ENCODE data around the gene CTAG1B.
"Not testable (repeated sequence)": the region's sequence is repeated elsewhere in the genome, so short reads cannot be mapped to it uniquely, and the experiment has no call there.

The CTAG1B gene

DNA sequence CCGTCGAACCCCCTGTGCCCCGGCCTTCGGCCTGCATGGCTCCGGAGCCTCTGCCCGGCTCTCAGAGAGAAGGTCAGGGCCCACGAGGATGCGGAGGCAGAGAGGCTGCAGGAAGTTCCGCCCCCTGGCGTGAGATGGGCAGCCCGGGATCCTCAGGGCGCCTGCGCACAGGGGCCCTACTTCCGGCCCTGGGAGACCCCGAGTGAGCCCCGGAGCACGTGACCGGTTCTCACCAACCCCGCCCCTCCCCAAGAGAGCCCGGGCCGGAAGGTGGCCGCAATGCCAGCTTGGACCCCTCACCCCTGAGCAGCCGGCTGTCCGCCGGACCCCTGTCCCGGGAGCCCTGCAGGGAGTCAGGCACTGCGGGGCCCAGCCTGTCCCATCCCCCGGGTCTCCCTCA lies at the start of gene CTAG1B:
Gene CTAG1B, minus strand, starts transcription at position 101 of the 400 bp plus-strand sequence. Its CDS starts 64 bp downstream, at position 37.
- DNase-seq (ENCODE audit: extremely low read depth in 1 of 2, low read depth in 1 of 2), result not testable (repeated sequence)

GRCh38 chrX:154661899-154662298 lies 42.8 kb upstream of the CTAG1B start:
- DNase-seq (ENCODE audit: extremely low read depth in 1 of 2, low read depth in 1 of 2), result no peak

DNA sequence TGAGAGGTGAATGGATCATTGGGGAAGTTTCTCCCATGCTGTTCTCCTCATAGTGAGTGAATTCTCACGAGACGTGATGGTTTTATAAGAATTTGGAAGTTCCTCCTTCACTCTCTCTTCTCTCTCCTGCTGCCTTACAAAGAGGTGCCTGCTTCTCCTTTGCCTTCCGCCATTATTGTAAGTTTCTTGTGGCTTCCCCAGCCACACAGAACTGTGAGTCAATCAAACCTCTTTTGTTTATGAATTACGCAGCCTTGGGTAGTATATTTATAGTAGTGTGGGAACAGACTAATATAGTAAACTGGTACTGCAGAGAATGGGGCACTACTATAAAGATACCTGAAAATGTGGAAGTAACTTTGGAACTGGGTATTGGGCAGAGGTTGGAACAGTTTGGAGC lies 42.1 kb upstream of the CTAG1B start:
- no peak for DNase-seq (ENCODE audit: extremely low read depth in 1 of 2, low read depth in 1 of 2)

DNA sequence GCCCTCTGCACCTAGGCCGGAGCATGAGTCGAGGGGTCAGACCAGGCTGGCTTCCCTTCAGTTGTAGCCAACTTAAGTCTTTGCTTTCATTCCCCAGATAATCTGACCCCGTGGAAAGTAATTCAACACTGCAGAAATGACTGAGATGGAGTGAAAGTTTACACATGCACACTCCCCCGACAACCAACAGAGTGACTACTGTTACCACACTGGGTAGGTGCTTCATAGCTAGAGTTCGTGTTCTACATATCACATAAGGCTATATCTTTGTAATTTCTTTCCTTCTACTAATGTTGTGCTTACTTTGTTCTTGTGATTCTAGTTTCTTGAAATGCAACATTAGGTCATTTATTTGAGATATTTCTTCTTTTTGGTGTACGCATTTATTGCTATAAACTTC lies 41.5 kb upstream of the CTAG1B start:
- DNase-seq (ENCODE audit: extremely low read depth in 1 of 2, low read depth in 1 of 2), result no peak

- no peak for DNase-seq (ENCODE audit: extremely low read depth in 1 of 2, low read depth in 1 of 2)
Observed at GRCh38 chrX:154658957-154659356, 39.9 kb upstream of the CTAG1B start.

GRCh38 chrX:154658187-154658586 lies 39.1 kb upstream of the CTAG1B start:
- DNase-seq (ENCODE audit: extremely low read depth in 1 of 2, low read depth in 1 of 2), result no peak

GRCh38 chrX:154657226-154657805 lies 38.2 kb upstream of the CTAG1B start:
- DNase-seq (ENCODE audit: extremely low read depth in 1 of 2, low read depth in 1 of 2), result no peak

DNA sequence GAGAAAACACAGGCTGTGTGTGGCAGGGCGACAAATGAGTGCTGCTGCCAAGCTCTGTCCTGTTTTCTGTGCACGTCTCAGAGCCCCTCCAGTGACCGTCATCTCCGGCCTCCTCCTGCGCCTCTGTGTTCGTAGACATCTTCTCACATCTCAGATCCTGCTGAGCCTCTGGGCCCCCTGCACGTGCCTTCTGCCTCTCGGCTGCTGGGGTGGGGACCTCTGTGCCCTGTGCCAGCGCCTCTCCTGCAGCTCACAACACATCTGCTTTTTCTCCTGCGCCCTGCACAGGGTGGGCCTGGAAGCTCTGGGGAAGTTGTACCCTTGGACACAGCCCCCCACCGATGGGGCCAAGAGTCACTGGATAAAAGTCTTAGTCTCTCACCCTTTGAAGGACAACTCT lies 36.7 kb upstream of the CTAG1B start:
- DNase-seq (ENCODE audit: extremely low read depth in 1 of 2, low read depth in 1 of 2), result no peak

GRCh38 chrX:154655346-154655745 lies 36.3 kb upstream of the CTAG1B start:
- no peak for DNase-seq (ENCODE audit: extremely low read depth in 1 of 2, low read depth in 1 of 2)

GRCh38 chrX:154654925-154655324 lies 35.8 kb upstream of the CTAG1B start:
- DNase-seq (ENCODE audit: extremely low read depth in 1 of 2, low read depth in 1 of 2), result no peak

DNA sequence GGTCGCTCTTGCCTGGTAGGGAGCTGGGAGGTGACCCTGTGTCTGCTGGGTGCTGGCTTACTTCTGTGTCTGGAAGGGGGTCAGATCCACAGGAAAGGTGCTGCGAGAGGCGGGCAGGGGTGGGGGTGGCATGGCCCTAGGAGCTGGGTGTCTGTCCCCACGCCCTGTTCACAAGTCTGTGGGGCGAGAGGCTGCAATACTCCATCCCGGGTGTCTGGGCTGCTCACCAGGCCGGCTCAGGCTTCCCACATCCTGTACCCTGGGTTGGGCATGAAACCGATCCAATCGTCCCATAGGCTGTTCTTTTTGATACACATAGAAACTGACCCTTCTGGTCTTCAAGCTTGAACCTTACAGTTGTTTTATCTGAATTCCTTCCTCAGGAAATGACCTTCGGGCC lies 35.3 kb upstream of the CTAG1B start:
- DNase-seq (ENCODE audit: extremely low read depth in 1 of 2, low read depth in 1 of 2), result no peak

DNA sequence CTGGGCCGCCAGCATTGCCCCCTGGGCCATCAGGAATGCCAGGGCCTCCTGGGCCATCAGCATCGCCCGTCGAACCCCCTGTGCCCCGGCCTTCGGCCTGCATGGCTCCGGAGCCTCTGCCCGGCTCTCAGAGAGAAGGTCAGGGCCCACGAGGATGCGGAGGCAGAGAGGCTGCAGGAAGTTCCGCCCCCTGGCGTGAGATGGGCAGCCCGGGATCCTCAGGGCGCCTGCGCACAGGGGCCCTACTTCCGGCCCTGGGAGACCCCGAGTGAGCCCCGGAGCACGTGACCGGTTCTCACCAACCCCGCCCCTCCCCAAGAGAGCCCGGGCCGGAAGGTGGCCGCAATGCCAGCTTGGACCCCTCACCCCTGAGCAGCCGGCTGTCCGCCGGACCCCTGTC lies 34.3 kb upstream of the CTAG1B start, which contains the start of gene CTAG2:
Gene CTAG2, minus strand, starts transcription at position 167 of the 400 bp plus-strand sequence. Its CDS starts 64 bp downstream, at position 103.
- DNase-seq (ENCODE audit: extremely low read depth in 1 of 2, low read depth in 1 of 2), result not testable (repeated sequence)

GRCh38 chrX:154653048-154653401 lies 33.9 kb upstream of the CTAG1B start:
- no peak for DNase-seq (ENCODE audit: extremely low read depth in 1 of 2, low read depth in 1 of 2)

DNA sequence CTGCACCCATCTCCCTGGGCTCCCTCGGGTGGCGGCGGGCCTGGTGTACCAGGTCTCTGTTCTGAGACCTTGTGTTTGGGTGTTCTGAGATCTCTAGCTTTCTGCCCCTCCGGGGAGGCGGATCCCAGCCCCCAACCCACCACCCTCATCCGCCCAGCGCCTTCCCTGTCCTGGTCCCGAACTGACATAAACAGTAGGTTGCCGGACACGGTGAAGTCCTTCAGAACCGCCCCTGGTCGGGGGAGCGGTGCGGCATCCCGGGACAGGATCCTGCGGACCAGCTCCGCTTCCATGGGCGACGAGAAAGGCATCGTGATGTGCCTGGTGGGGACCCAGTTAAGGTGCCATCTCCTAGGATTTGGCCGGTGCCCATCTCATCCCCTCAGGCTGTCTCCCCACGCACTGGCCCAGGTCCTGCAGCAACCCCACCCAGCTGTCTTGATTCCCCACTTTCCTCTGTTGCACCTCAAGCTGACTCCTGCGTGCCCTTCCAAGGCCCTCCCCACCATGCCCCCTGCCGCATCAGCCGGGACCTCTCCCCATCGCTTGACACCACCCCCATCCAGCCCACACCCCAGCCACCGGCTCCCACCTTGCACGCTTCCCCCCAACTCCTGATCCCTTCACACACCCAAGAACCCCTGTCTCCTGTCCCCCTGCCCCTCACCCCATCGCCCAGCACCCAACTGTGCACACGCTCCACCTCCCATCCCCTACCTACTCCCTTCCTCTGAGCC lies 33.4 kb upstream of the CTAG1B start:
- DNase-seq (ENCODE audit: extremely low read depth in 1 of 2, low read depth in 1 of 2), result no peak

GRCh38 chrX:154650221-154650510 lies 31.1 kb upstream of the CTAG1B start:
- DNase-seq (ENCODE audit: extremely low read depth in 1 of 2, low read depth in 1 of 2), result no peak

DNA sequence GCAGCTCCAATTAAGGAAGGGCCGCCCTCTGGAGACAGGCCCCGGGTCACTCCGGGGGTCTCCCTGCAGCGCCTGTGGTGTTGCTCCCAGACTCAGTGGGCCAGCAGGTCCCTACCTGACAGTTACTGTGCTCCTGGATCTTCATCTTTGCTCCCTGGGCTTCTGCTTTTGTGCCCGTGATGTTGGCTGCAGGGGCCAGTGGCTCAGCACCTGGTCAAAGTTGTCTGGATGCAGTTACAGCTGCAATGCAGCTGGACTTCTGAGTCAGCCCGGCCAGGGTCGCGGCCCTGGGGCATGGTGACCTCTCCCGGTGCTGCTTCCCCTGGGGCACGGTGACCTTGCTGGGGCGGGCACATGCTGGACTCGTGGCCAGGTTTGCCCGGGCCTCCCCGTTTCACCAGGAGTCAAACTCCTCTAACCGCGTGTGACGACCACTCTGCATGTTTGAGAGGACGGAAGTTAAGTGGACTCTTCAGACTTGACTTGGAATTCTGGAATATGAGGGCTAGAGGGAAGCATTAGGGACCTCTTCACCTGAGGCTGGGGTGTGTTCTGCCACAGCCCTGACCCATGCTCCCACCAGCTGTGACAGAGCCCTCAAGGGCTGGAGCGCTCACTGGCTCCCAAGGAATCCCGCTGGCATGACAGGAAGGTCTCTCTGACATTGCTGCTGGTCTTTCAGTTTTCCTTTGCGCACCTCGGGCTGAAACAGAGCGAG lies 30.6 kb upstream of the CTAG1B start:
- DNase-seq (ENCODE audit: extremely low read depth in 1 of 2, low read depth in 1 of 2), result no peak

GRCh38 chrX:154648931-154649330 lies 29.8 kb upstream of the CTAG1B start:
- no peak for DNase-seq (ENCODE audit: extremely low read depth in 1 of 2, low read depth in 1 of 2)

- not testable (repeated sequence) for DNase-seq (ENCODE audit: extremely low read depth in 1 of 2, low read depth in 1 of 2)
Observed at GRCh38 chrX:154645745-154646378, 26.8 kb upstream of the CTAG1B start.

DNA sequence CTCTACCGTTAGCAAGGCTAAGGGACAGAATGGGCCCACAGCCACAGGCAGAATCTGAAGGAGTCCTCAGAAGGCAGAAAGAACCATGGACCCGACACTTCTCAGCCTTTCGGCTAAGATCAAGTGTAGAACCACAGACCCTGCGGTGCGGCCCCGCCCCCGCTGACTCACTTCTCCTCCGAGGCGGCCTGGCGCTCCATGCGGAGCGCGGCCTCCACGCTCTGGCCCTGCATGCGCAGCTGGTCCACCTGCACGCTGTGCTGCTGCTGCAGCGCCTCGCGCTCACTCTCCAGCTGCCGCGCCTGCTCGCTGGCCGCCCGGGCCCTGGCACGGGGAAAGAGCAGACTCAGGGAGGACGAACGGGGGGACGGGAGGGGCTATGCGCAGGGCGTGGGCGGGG lies 24.6 kb upstream of the CTAG1B start:
- DNase-seq (ENCODE audit: extremely low read depth in 1 of 2, low read depth in 1 of 2), result not testable (repeated sequence)

DNA sequence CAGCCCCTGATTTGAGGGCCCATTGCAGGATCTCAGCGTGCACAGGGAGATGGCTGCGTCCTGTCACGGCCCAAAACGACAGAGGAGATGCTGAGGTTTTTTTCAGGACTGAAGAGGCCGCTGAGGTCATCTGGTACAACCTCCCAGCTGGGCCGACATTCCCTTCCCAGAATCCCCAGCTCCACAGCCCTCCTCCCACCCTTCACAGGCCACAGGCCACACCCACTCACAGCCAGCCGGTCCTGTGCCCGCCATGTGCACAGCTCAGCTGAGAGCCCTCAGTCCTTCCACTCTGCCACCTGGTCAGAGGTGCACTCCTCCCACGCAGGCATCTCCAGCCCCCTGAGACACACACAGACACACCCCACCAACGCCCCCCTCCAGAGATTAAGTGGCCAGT lies 22.7 kb upstream of the CTAG1B start:
- DNase-seq (ENCODE audit: extremely low read depth in 1 of 2, low read depth in 1 of 2), result not testable (repeated sequence)

GRCh38 chrX:154633661-154634060 lies 14.6 kb upstream of the CTAG1B start:
- not testable (repeated sequence) for DNase-seq (ENCODE audit: extremely low read depth in 1 of 2, low read depth in 1 of 2)

GRCh38 chrX:154630949-154631348 lies 11.9 kb upstream of the CTAG1B start:
- DNase-seq (ENCODE audit: extremely low read depth in 1 of 2, low read depth in 1 of 2), result not testable (repeated sequence)

All from activated CD8-positive, alpha-beta memory T cell treated with anti-CD3 and anti-CD28 coated beads for 1 hour (primary cell).